ENCODE results near the gene ACAP3.

Gene ACAP3

DNA sequence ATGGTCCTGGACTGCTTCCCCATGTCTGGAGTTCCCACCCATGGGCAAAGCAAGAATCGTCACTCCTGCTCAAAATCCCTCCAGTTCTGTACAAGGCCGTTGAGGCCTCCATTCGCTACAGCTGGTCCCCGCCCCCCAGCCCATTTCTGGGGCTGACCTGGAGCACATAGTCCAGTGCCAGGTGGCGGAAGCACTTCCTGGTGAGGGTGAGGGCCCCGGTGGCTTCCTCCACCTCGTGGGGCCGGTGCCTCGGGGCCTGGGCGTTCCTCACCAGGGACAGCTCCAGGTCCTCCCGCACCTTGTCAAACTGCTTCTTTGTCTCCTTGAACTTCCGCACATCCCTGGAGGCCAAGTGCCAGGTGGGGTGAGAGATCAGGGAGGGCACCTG is 7.4 kb downstream of the ACAP3 start:
- no peak for DNase-seq (ENCODE audit: low spot score)
- in situ Hi-C loops (cut with MboI; ENCODE audit: low sequenced_read_pairs, unreplicated experiment): no loop called here
- no peak for TF ChIP-seq CTCF (IDR thresholded peaks at IDR 0.05; ENCODE audit: borderline replicate concordance, control extremely low read depth, extremely low read depth, insufficient read depth, missing control alignments)

GRCh38 chr1:1299686-1300351 is 7.9 kb downstream of the ACAP3 start:
- TF ChIP-seq CTCF (IDR thresholded peaks at IDR 0.05; ENCODE audit: borderline replicate concordance, control extremely low read depth, extremely low read depth, insufficient read depth, missing control alignments): peak; percentile 30
- in situ Hi-C loops (cut with MboI; ENCODE audit: low sequenced_read_pairs, unreplicated experiment): no loop called here
- DNase-seq (ENCODE audit: low spot score): peak; percentile 69

DNA sequence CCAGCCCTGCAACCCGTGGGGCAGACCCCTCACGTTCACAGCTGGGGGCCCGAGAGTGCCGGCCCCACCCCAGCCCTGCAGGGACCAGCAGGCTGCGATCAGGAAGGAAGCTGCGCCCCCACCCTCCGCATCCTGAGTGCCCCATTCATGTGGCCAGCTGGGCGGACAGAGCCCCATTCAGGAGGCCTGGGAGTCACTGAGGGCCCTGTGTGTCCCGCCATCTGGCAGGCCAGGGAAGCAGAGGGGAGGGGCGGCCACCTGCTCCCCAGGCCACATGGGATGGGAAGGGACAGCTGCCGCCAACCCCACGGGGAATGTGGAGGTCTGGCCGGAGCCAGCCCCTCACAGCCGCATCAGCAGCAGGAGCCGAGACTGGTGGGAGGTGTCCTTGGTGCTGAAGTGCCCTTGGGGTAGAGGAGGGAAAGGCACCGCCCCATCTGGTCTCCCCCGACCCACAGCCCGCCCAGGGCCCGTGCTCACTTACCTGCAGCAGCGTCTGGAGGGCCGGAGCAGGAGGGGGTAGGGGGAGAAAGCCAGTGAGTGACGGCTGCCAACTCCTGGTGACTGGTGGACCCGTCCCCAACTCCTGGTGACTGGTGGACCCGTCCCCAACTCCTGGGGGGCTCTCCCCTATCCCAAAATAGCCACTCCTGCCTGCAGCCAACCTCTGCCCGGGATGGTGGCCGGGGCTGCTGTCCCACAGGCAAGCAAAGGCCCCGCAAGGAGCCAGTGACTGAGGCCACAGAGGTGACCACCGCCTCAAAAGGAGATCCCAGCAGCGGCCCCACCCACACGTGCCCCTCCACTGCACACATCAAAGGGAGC is 8.7 kb downstream of the ACAP3 start:
- TF ChIP-seq CTCF (IDR thresholded peaks at IDR 0.05; ENCODE audit: borderline replicate concordance, control extremely low read depth, extremely low read depth, insufficient read depth, missing control alignments): no peak
- in situ Hi-C loops (cut with MboI; ENCODE audit: low sequenced_read_pairs, unreplicated experiment): no loop called here
- no peak for DNase-seq (ENCODE audit: low spot score)

DNA sequence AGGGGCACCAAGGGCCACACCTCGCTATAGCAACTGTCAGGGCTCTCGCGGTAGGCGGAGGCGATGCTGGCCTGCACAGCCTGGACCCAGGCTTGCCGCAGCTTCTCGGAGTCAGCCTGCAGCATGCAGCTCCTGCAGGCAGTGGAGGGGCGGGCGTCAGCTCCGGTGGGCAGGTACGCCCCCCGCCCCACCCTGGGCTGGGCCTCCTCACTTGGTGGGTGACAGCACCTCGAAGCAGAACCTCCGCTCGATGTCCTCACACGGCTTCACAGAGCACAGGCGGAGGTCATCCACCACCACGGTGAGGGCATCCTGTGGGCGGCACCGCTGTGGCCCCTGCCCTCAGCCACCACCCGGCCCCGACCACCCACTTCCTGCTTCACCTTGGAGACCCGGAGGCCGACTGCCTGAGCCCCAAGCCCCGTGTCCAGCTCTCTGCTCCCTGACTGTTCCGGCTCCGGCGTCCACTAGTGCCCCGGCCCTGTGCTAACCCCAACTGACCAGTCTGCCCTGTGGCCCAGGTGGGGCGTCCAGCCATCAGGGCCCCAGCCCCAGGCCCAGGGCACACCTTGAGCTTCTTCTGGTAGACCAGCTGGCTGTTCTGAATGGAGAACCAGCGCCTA is 9.8 kb downstream of the ACAP3 start:
- TF ChIP-seq CTCF (IDR thresholded peaks at IDR 0.05; ENCODE audit: borderline replicate concordance, control extremely low read depth, extremely low read depth, insufficient read depth, missing control alignments): no peak
- in situ Hi-C loops (cut with MboI; ENCODE audit: low sequenced_read_pairs, unreplicated experiment): no loop called here
- DNase-seq (ENCODE audit: low spot score): no peak

GRCh38 chr1:1296070-1297061 is 11.4 kb downstream of the ACAP3 start:
- no peak for TF ChIP-seq CTCF (IDR thresholded peaks at IDR 0.05; ENCODE audit: borderline replicate concordance, control extremely low read depth, extremely low read depth, insufficient read depth, missing control alignments)
- no peak for DNase-seq (ENCODE audit: low spot score)
- in situ Hi-C loops (cut with MboI; ENCODE audit: low sequenced_read_pairs, unreplicated experiment): no loop called here

All from GM13976 (cell line).